Transverse colon (tissue), 4 donors: ENCODE results near the gene TCF19. TPM values are rescaled to one million over a fixed set of nuclear protein-coding genes. Genes with fewer than 3 reads are reported as not detected.

ENCODE experiments used
- DNase-seq: peaks from one replicate; pipeline ENCODE4 v3.0.0-alpha.2; 2019
- H3K27ac ChIP-seq, 4 donors: fragments of 200-600 bp; sonication (generic); 2 replicates each; pipeline ENCODE4 v1.5.1; 2016 to 2018; ENCODE audit warnings: inconsistent platforms in 4 of 4
- H3K27me3 ChIP-seq: fragments of 200-600 bp; sonication (generic); 2 replicates; pipeline ENCODE4 v1.5.1; 2017; ENCODE audit warnings: inconsistent platforms
- H3K36me3 ChIP-seq, 4 donors: fragments of 200-600 bp; sonication (generic); 2 replicates each; pipeline ENCODE4 v1.5.1; 2017 to 2019; ENCODE audit warnings: inconsistent platforms in 4 of 4
- H3K4me1 ChIP-seq, 4 donors: fragments of 200-600 bp; sonication (generic); 2 replicates each; pipeline ENCODE4 v1.5.1; 2017 to 2020; ENCODE audit warnings: inconsistent platforms in 4 of 4
- H3K4me3 ChIP-seq, 4 donors: fragments of 200-600 bp; sonication (generic); 1 replicate in 1 of 4; 2 replicates in 3 of 4; pipeline versions ENCODE4 v1.5.1 to v1.6.1; 2017 to 2019; ENCODE audit warnings: inconsistent platforms in 4 of 4
- H3K9me3 ChIP-seq, 2 donors: fragments of 200-600 bp; sonication (generic); 2 replicates each; pipeline ENCODE4 v1.5.1; 2017 to 2019; ENCODE audit warnings: inconsistent platforms in 2 of 2
- EP300 ChIP-seq: sonication (generic); formaldehyde crosslinking; IDR thresholded peaks from one replicate; pipeline ENCODE4 v1.6.1; 2017; ENCODE audit warnings: antibody characterized with exemption, low read depth
- POLR2A ChIP-seq: fragments of 450-650 bp; IDR thresholded peaks from one replicate; pipeline ENCODE4 v1.6.1; 2016; ENCODE audit warnings: antibody characterized with exemption, mild to moderate bottlenecking, moderate library complexity
- POLR2AphosphoS5 ChIP-seq, 3 donors: sonication (generic); formaldehyde crosslinking; IDR thresholded peaks; one replicate each; pipeline ENCODE4 v1.6.1; 2016; ENCODE audit warnings: antibody characterized with exemption in 3 of 3
- WGBS, 2 donors: methylation state at CpG; one replicate each; pipeline ENCODE4 v1.1.5; 2018; ENCODE audit warnings: low coverage in 1 of 2; 5-methylcytosine and 5-hydroxymethylcytosine counted together
- in situ Hi-C, 4 donors: fragments of 200-750 bp; cut with MboI; loops; one replicate each; pipeline versions ENCODE4 v1.15.0 to v1.15.1; 2017; ENCODE audit warnings: low sequenced_read_pairs in 3 of 4, low pct_ligation_motif_present in 1 of 4, low pct_unique_long_range_greater_than_20kb in 1 of 4
- intact Hi-C: fragments of 100-400 bp; cut with DNase I; formaldehyde crosslinking; loops from one replicate; pipeline ENCODE4 v1.15.1; 2023; ENCODE audit warnings: low total_unique reads
- total RNA-seq, 4 donors: library from RNA; depleted of rRNA; stranded (reverse); fragments of >200 nt; gene quantifications; one replicate each; pipeline ENCODE4 v1.1.0, GENCODE V29; 2016
- TF ChIP-seq, protein P1 (sequence below), 5 experiments: fragments of 200-600 bp in 3 of 5; fragments of 450-650 bp in 2 of 5; sonication (generic) in 3 of 5; IDR thresholded peaks; 1 replicate in 2 of 5; 2 replicates in 3 of 5; pipeline ENCODE4 v1.5.1; 2016 to 2017; ENCODE audit warnings: antibody characterized with exemption in 5 of 5, inconsistent platforms in 3 of 5, mild to moderate bottlenecking in 2 of 5, moderate library complexity in 1 of 5

TCF19 gene
- total RNA-seq, 4 donors from 2014 or later: 1.6 to 5.2 (median 3.1) TPM

DNA sequence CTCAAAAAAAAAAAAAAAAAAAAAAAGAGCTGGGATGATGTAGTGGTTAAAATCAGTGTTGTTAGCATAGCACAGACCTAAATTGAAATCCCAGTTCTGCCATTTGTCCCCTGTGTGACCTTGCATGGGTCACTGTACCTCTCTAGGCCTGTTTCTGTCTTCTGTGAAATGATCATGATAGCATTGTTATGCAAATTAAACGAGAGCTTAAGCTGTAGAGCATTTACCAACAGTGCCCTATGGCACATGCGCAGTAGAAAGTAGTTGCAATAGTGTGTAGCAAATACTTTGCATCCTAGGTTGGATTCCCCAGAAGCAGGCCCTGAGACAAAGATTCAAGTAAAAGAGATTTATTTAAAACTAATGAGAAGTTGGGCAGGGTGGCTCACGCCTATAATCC is 26.8 kb upstream of the TCF19 start:
- in situ Hi-C loops: loop anchor here in 3 of 4 donors (10.0 kb wide), 3 partner anchors 63 to 313 kb away; no protein-coding TSS in a partner anchor
- H3K4me3 ChIP-seq: no peak overlapping the region
- H3K36me3 ChIP-seq: no peaks in the 10 kb centered on the region
- H3K27me3 ChIP-seq: no peaks in the 10 kb centered on the region
- no peak for TF ChIP-seq POLR2AphosphoS5 (IDR thresholded peaks at IDR 0.05)
- no peak for TF ChIP-seq POLR2A
- TF ChIP-seq, protein P1, sequence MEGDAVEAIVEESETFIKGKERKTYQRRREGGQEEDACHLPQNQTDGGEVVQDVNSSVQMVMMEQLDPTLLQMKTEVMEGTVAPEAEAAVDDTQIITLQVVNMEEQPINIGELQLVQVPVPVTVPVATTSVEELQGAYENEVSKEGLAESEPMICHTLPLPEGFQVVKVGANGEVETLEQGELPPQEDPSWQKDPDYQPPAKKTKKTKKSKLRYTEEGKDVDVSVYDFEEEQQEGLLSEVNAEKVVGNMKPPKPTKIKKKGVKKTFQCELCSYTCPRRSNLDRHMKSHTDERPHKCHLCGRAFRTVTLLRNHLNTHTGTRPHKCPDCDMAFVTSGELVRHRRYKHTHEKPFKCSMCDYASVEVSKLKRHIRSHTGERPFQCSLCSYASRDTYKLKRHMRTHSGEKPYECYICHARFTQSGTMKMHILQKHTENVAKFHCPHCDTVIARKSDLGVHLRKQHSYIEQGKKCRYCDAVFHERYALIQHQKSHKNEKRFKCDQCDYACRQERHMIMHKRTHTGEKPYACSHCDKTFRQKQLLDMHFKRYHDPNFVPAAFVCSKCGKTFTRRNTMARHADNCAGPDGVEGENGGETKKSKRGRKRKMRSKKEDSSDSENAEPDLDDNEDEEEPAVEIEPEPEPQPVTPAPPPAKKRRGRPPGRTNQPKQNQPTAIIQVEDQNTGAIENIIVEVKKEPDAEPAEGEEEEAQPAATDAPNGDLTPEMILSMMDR (IDR thresholded peaks at IDR 0.05): no peak
- TF ChIP-seq EP300: no peak
- H3K27ac ChIP-seq: no peak overlapping the region
- no peak for DNase-seq
- 90 to 95% methylated on average over 3 of the region's 3 CpGs for WGBS, 2 donors
- intact Hi-C loops: no loop called here
- no peaks in the 10 kb centered on the region for H3K4me1 ChIP-seq
- H3K9me3 ChIP-seq: no peaks in the 10 kb centered on the region

DNA sequence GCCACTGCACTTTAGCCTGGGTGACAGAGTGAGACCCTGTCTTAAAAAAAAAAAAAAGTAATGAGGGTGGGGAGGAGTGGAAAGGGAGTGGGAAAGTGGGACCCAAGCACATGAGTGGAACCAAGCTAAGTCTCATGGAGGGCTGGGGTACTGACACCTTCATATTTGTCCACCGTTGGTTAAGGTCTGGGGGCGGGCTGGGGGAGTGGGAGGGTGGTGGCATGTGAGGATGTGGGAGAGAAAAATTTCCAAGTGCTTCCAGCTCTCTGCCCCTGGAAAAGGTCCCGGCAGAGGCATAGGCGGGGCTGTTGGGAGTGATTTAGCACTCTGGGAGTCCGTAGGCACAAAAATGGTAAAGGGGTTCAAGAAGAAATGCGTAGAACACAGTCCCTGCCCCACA is 25.6 kb upstream of the TCF19 start:
- WGBS, 2 donors: 66 to 77% methylated on average over 4 to 6 of the region's 6 CpGs
- H3K9me3 ChIP-seq: no peaks in the 10 kb centered on the region
- no peak overlapping the region for H3K4me3 ChIP-seq
- no peaks in the 10 kb centered on the region for H3K27me3 ChIP-seq
- TF ChIP-seq EP300 (no peak), POLR2A (no peak), POLR2AphosphoS5 (IDR thresholded peaks at IDR 0.05) (no peak)
- TF ChIP-seq, protein P1 (IDR thresholded peaks at IDR 0.05): no peak
- H3K4me1 ChIP-seq: peaks cover 0 to 8% (median 3%) of the 10 kb centered on the region in 4 donors
- DNase-seq: no peak
- in situ Hi-C loops (loop anchor here in 3 of 4 donors (10.0 kb wide), 3 partner anchors 62 to 312 kb away; no protein-coding TSS in a partner anchor), intact Hi-C loops (no loop called here)
- H3K36me3 ChIP-seq: no peaks in the 10 kb centered on the region
- H3K27ac ChIP-seq: no peak overlapping the region

DNA sequence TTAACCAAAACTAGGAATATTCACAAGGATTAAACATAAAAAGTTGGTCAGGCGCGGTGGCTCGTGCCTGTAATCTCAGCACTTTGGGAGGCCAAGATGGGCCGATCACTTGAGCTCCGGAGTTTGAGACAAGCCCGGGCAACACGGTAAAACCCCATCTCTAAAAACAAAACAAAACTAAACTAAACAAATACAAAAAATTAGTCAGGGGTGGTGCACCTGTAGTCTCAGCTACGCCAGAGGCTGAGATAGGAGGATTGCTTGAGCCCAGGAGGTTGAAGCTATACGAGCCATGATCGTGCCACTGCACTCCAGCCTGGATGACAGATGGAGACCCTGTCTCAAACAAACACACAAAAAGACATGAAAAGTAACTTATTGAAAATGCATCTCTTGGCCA is 22.7 kb upstream of the TCF19 start:
- DNase-seq: no peak
- no peaks in the 10 kb centered on the region for H3K36me3 ChIP-seq
- in situ Hi-C loops: loop anchor here (5.0 to 10.0 kb wide), 6 partner anchors 57 to 309 kb away; no protein-coding TSS in a partner anchor
- no peak for TF ChIP-seq POLR2AphosphoS5 (IDR thresholded peaks at IDR 0.05)
- TF ChIP-seq, protein P1 (IDR thresholded peaks at IDR 0.05): no peak
- no peak overlapping the region for H3K27ac ChIP-seq
- H3K27me3 ChIP-seq: no peaks in the 10 kb centered on the region
- 63 to 78% methylated on average over 8 to 10 of the region's 10 CpGs for WGBS, 2 donors
- peaks cover 0 to 11% (median 6%) of the 10 kb centered on the region in 4 donors for H3K4me1 ChIP-seq
- H3K4me3 ChIP-seq: no peak overlapping the region
- intact Hi-C loops: loop anchor here (2.0 to 5.0 kb wide), 2 partner anchors 57 to 232 kb away; no protein-coding TSS in a partner anchor
- no peaks in the 10 kb centered on the region for H3K9me3 ChIP-seq

DNA sequence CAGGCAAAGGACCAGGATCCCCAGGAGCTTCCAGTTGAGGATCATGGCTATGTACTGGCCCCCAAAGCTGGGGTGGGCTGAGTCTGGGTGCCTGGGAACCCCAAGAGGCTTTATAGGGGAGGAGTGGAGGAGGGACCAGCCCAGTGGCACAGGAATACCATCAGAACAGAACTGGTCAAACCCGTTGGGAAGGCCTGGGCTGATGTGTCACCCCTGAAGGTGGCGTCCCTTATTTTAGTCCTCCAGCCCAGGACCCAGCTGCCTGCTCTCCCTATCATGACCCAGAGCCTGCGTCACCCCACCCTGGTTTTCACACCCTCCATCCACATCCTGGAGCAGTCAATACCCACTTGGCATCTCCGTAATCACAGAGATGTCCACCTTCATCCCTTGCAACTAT is 19.4 kb upstream of the TCF19 start, which contains the start of gene PSORS1C2:
Gene PSORS1C2 (minus strand): TSS at position 85 of the 400 bp plus-strand sequence. CDS start 40 bp downstream, at position 45.
- no peak for TF ChIP-seq POLR2AphosphoS5 (IDR thresholded peaks at IDR 0.05)
- no peak for TF ChIP-seq EP300
- no peak for TF ChIP-seq POLR2A
- no peaks in the 10 kb centered on the region for H3K27me3 ChIP-seq
- 82% methylated on average over 4 of the region's 4 CpGs; no CpG with 5 or more reads in 1 of the 2 donors for WGBS, 2 donors
- peaks cover 0 to 23% (median 12%) of the 10 kb centered on the region in 4 donors for H3K4me1 ChIP-seq
- intact Hi-C loops (loop anchor here (5.0 kb wide), 1 partner anchor 228 kb away; no protein-coding TSS in a partner anchor), in situ Hi-C loops (loop anchor here (5.0 to 10.0 kb wide), 6 partner anchors 53 to 306 kb away; no protein-coding TSS in a partner anchor)
- H3K4me3 ChIP-seq: no peak within 1 kb of the TSS
- H3K36me3 ChIP-seq: no peaks in the 10 kb centered on the region
- no peak for DNase-seq
- H3K27ac ChIP-seq: no peak within 1 kb of the TSS
- H3K9me3 ChIP-seq: no peaks in the 10 kb centered on the region
